Measurements from ENCODE around the gene MTTP.

MTTP gene

DNA sequence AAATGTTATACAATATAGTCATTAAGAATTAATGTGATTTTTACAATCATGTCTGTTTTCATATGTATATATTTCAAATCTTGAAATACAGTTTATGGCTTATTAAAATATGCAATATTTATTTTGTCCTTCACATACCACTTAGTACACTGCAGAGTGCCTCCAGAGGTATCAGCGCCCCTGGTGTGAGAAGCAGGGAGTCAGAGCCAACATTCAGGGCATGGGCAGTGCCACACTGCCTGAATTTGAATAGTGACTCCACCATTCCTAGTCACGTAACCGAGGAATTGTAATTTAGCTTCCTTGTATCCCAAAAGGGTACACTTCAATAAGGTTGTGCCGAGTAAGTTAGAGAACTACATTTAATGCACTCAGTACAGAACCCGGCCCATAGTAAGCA lies 87.3 kb downstream of the MTTP start:
- Histone ChIP-seq H3K27me3 (ENCODE audit: control insufficient read depth, insufficient read depth, low read length, poor library complexity, severe bottlenecking) (no peaks in the 10 kb centered on the region), H3K36me3 (ENCODE audit: control insufficient read depth, insufficient read depth, low read length) (no peaks in the 10 kb centered on the region), H3K27ac (ENCODE audit: insufficient read depth, low read depth, low read length, poor library complexity, severe bottlenecking) (no peak overlapping the region), H3K9me3 (ENCODE audit: control insufficient read depth, low read length) (no peaks in the 10 kb centered on the region), H3K4me3 (ENCODE audit: insufficient read depth, low read depth, low read length) (no peak overlapping the region), H3K4me1 (ENCODE audit: control insufficient read depth, insufficient read depth, low read length) (no peaks in the 10 kb centered on the region)
- WGBS, 2 experiments = 95 to 98% methylated on average over 4 to 5 of the region's 5 CpGs

DNA sequence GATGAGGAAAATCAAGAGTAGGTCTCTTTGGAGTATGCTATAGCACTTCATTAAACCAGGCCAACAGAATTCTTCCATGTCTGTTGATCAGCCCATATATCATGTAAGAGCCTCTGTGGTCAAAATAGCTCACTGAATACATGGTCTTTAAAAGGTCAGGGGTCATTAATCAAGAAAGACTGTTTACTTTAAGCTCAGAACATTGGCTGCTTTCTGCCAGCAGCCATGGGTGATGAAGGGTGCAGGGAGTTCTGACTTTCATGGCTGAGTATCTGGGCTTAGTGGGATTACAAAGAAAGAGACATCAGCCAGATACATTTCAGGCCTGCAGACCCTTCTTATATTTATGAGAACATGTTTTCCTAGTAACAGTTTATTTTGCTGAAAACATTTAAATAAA lies 90.1 kb downstream of the MTTP start:
- H3K27me3 ChIP-seq (ENCODE audit: control insufficient read depth, insufficient read depth, low read length, poor library complexity, severe bottlenecking) = no peaks in the 10 kb centered on the region
- H3K4me1 ChIP-seq (ENCODE audit: control insufficient read depth, insufficient read depth, low read length) = no peaks in the 10 kb centered on the region
- no peak overlapping the region for H3K27ac ChIP-seq (ENCODE audit: insufficient read depth, low read depth, low read length, poor library complexity, severe bottlenecking)
- H3K4me3 ChIP-seq (ENCODE audit: insufficient read depth, low read depth, low read length) = no peak overlapping the region
- no peaks in the 10 kb centered on the region for H3K36me3 ChIP-seq (ENCODE audit: control insufficient read depth, insufficient read depth, low read length)
- no peaks in the 10 kb centered on the region for H3K9me3 ChIP-seq (ENCODE audit: control insufficient read depth, low read length)

DNA sequence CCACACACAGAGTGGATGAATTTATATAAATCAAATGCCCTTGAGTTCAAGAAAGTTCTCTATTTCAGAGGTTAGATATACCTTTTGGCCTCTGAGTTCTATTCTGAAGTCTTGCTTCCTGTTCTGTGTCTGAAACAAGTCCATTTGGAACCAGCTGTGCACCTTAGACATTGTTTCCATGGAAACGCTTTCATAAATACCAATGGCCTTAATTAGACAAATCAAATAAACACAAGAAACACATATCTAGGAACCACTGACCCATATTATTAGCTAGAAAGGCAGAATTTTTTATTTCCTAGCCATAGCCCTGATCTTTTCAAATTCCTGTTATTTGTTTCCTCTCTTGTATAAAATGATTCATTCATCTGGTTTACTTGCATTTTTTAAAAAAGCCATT lies 91.4 kb downstream of the MTTP start:
- H3K27me3 ChIP-seq (ENCODE audit: control insufficient read depth, insufficient read depth, low read length, poor library complexity, severe bottlenecking) = no peaks in the 10 kb centered on the region
- no peak overlapping the region for H3K4me3 ChIP-seq (ENCODE audit: insufficient read depth, low read depth, low read length)
- no peak overlapping the region for H3K27ac ChIP-seq (ENCODE audit: insufficient read depth, low read depth, low read length, poor library complexity, severe bottlenecking)
- WGBS, 2 experiments = 82 to 86% methylated on average over 1 of the region's 1 CpG
- no peaks in the 10 kb centered on the region for H3K9me3 ChIP-seq (ENCODE audit: control insufficient read depth, low read length)
- no peaks in the 10 kb centered on the region for H3K36me3 ChIP-seq (ENCODE audit: control insufficient read depth, insufficient read depth, low read length)
- no peaks in the 10 kb centered on the region for H3K4me1 ChIP-seq (ENCODE audit: control insufficient read depth, insufficient read depth, low read length)

DNA sequence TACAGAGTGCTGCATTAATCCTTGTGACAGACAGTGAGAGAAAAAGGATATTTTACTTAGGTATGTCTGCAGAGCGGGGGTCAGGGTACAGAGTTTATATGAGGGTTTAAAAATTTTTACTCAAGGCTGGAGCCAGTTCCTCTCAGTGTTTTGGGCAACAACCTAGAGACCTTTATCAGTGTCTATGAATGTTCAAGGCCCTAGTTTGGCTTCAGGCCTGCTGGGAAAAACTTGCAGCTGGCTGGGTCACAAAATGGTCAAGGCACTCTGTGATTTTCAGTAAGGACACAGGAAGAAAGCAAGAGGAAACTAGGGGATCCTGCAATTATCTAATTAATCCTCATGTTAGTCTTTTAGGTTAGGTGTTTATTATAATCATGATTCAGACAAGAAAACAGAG lies 93.8 kb downstream of the MTTP start:
- Histone ChIP-seq H3K27me3 (ENCODE audit: control insufficient read depth, insufficient read depth, low read length, poor library complexity, severe bottlenecking) (no peaks in the 10 kb centered on the region), H3K4me3 (ENCODE audit: insufficient read depth, low read depth, low read length) (no peak overlapping the region), H3K4me1 (ENCODE audit: control insufficient read depth, insufficient read depth, low read length) (no peaks in the 10 kb centered on the region), H3K27ac (ENCODE audit: insufficient read depth, low read depth, low read length, poor library complexity, severe bottlenecking) (no peak overlapping the region), H3K36me3 (ENCODE audit: control insufficient read depth, insufficient read depth, low read length) (no peaks in the 10 kb centered on the region), H3K9me3 (ENCODE audit: control insufficient read depth, low read length) (no peaks in the 10 kb centered on the region)
- 96 to 97% methylated on average over 1 of the region's 1 CpG for WGBS, 2 experiments

DNA sequence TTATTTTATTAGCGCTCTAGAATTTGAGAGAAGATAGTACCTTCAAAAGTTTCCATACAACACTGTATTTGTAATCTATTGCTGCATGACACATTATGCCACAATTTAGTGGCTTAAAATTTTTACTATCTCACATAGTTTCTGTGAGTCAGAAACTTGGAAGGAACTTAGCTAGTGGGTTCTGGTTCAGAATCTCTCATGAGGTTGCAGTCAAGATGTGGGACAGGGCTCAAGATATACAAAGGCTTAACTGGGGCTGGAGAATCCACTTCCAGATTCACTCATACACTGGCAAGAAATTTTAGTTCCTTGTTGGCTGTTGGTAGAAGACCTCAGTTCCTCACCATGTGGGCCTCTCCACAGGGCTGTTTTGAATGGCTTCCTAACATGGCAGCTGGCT lies 94.5 kb downstream of the MTTP start:
- no peaks in the 10 kb centered on the region for H3K27me3 ChIP-seq (ENCODE audit: control insufficient read depth, insufficient read depth, low read length, poor library complexity, severe bottlenecking)
- no peak overlapping the region for H3K27ac ChIP-seq (ENCODE audit: insufficient read depth, low read depth, low read length, poor library complexity, severe bottlenecking)
- no peaks in the 10 kb centered on the region for H3K9me3 ChIP-seq (ENCODE audit: control insufficient read depth, low read length)
- WGBS, 2 experiments = 100% methylated on average over 1 of the region's 1 CpG
- no peaks in the 10 kb centered on the region for H3K4me1 ChIP-seq (ENCODE audit: control insufficient read depth, insufficient read depth, low read length)
- H3K4me3 ChIP-seq (ENCODE audit: insufficient read depth, low read depth, low read length) = no peak overlapping the region
- H3K36me3 ChIP-seq (ENCODE audit: control insufficient read depth, insufficient read depth, low read length) = no peaks in the 10 kb centered on the region

DNA sequence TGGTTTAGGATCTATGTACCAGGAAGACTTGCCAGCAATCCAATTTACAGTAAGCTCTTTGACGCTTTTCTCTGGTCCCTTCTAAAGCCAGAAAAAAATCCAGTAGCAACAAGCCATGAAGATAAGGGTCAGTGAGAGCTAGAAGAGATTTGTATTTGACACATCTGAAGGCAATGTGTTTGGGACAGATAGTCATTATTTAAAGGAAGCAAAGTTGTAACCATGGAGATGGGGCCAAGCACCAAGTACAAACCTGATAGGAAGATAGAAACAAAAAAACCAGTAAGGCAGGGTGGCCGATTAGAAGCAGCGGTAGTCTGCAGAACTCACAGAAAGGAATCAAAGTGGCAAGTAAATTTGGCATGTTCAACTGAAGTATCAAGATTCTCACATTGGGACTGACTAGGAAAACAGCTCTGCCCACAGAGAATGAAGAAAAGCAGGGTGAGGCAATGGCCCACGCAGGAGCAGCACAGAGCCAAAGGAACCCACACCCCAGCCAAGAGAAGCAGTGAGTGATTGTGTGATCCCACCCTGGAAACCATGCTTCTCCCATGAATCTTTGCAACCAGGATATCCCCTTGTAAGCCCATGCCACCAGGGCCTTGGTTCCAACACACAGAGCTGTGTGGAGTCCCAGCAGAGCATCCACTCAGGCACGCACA lies 95.9 kb downstream of the MTTP start:
- H3K27ac ChIP-seq (ENCODE audit: insufficient read depth, low read depth, low read length, poor library complexity, severe bottlenecking) = no peak overlapping the region
- H3K36me3 ChIP-seq (ENCODE audit: control insufficient read depth, insufficient read depth, low read length) = no peaks in the 10 kb centered on the region
- no peaks in the 10 kb centered on the region for H3K9me3 ChIP-seq (ENCODE audit: control insufficient read depth, low read length)
- no peaks in the 10 kb centered on the region for H3K27me3 ChIP-seq (ENCODE audit: control insufficient read depth, insufficient read depth, low read length, poor library complexity, severe bottlenecking)
- 91 to 96% methylated on average over 5 of the region's 5 CpGs for WGBS, 2 experiments
- no peaks in the 10 kb centered on the region for H3K4me1 ChIP-seq (ENCODE audit: control insufficient read depth, insufficient read depth, low read length)
- no peak overlapping the region for H3K4me3 ChIP-seq (ENCODE audit: insufficient read depth, low read depth, low read length)
